Heart left ventricle (tissue), 16 donors: ENCODE data around the gene IL1F10. TPM values are rescaled to one million over a fixed set of nuclear protein-coding genes. Genes with fewer than 3 reads are reported as not detected.

ENCODE experiments used
- ATAC-seq, 4 donors: fragments of 200-7000 bp; cut with Tn5 transposase; one replicate each; pipeline ENCODE4 v1.9.1; 2020 to 2022; ENCODE audit warnings: moderate library complexity in 4 of 4, mild to moderate bottlenecking in 3 of 4, moderate number of reproducible peaks in 1 of 4
- DNase-seq, 5 donors: peaks; one replicate each; pipeline ENCODE4 v3.0.0-alpha.2; 2020
- H3K27ac ChIP-seq, 12 donors: fragments of 200-600 bp; sonication (generic) in 4 of 12; one replicate each; pipeline versions ENCODE4 v1.5.0 to v1.8.0; 2016 to 2022; ENCODE audit warnings: mild to moderate bottlenecking in 2 of 12
- H3K27me3 ChIP-seq, 9 donors: fragments of 200-600 bp; sonication (generic) in 2 of 9; one replicate each; pipeline versions ENCODE4 v1.5.1 to v1.8.0; 2016 to 2022; ENCODE audit warnings: mild to moderate bottlenecking in 3 of 9
- H3K36me3 ChIP-seq, 9 donors: fragments of 200-600 bp; sonication (generic) in 2 of 9; one replicate each; pipeline versions ENCODE4 v1.5.0 to v1.8.0; 2018 to 2022; ENCODE audit warnings: mild to moderate bottlenecking in 2 of 9
- H3K4me1 ChIP-seq, 12 donors: fragments of 200-600 bp; sonication (generic) in 4 of 12; one replicate each; pipeline versions ENCODE4 v1.5.0 to v1.8.0; 2016 to 2022; ENCODE audit warnings: mild to moderate bottlenecking in 3 of 12
- H3K4me3 ChIP-seq, 12 donors: fragments of 200-600 bp; sonication (generic) in 4 of 12; one replicate each; pipeline versions ENCODE4 v1.5.0 to v1.8.0; 2017 to 2022; ENCODE audit warnings: mild to moderate bottlenecking in 9 of 12, moderate library complexity in 4 of 12
- H3K9me3 ChIP-seq, 12 donors: fragments of 200-600 bp; sonication (generic) in 4 of 12; one replicate each; pipeline versions ENCODE4 v1.5.0 to v1.8.0; 2016 to 2022; ENCODE audit warnings: mild to moderate bottlenecking in 1 of 12
- POLR2A ChIP-seq, 2 donors: fragments of 450-650 bp; IDR thresholded peaks; one replicate each; pipeline ENCODE4 v1.6.1; 2017; ENCODE audit warnings: antibody characterized with exemption in 2 of 2, mild to moderate bottlenecking in 2 of 2, moderate library complexity in 2 of 2
- WGBS, 4 donors: extraction: QIAGEN DNeasy Blood & Tissue Kit in 2 of 4; methylation state at CpG; one replicate each; pipeline versions ENCODE4 v1.1.5 to v1.1.7; 2013 to 2018; 5-methylcytosine and 5-hydroxymethylcytosine counted together
- intact Hi-C, 10 donors: fragments of 100-400 bp; cut with DNase I; formaldehyde crosslinking; loops; one replicate each; pipeline versions ENCODE4 v1.11.1 to v1.14.2; 2022
- polyA plus RNA-seq, 2 donors: library from polyadenylated mRNA; stranded (reverse); fragments of 200-250 nt; gene quantifications; one replicate each; pipeline ENCODE4 v1.2.3, GENCODE V29; 2013
- total RNA-seq, 9 donors: library from RNA; depleted of rRNA in 2 of 9; stranded (reverse); fragments of >200 nt in 2 of 9; fragmentation: NEBNext Ultra II Directional in 3 of 9; extraction: Animal tissue kit (Norgen Biotek cat#: 25700) in 3 of 9; gene quantifications; one replicate each; pipeline versions ENCODE4 v1.1.0 to v1.2.4, GENCODE V29; 2016 to 2023
- TF ChIP-seq, protein P1 (sequence below), 12 donors: fragments of 200-600 bp; sonication (generic) in 4 of 12; IDR thresholded peaks; one replicate each; pipeline versions ENCODE4 v1.5.0 to v1.8.0; 2018 to 2022; ENCODE audit warnings: antibody characterized with exemption in 12 of 12, mild to moderate bottlenecking in 5 of 12
- donor health status: ischemic (EF 13 %, LVEDD 7.1; RV severe dilation, severe dysfunction).
- donor health status: healthy with polysubstance abuse.
- donor health status: DM: no; HTN: yes; CAD: no.
- donor health status: DM: no; HTN: no; CAD: no.
- donor health status: ischemic (EF 25% LVEDD 6.9; RV normal size, moderate dysfunction).
- donor health status: ischemic (EF 25% LVEDD 5.7; RV mildly dilated, moderate dysfunction).
- donor health status: healthy.
- donor health status: DM: yes; HTN: yes; CAD: no.
- donor health status: ischemic (EF 35%, LVEDD 5.7; RV mildly dilated, moderate dysfunction).
- donor health status: nonischemic (EF 11% LVEDD 7.7; RV severe dilation, severe dysfunction).
- donor health status: DM: yes; HTN: yes; CAD: no.
- donor health status: PGD.
- donor health status: ischemic (EF 29% LVEDD 5.4; RV normal size, mild dysfunction).
- donor health status: nonischemic (EF 23%, LVEDD 6.1; RV moderate dilation, normal function).

IL1F10 gene
- total and polyA plus RNA-seq, 11 donors: not detected

DNA sequence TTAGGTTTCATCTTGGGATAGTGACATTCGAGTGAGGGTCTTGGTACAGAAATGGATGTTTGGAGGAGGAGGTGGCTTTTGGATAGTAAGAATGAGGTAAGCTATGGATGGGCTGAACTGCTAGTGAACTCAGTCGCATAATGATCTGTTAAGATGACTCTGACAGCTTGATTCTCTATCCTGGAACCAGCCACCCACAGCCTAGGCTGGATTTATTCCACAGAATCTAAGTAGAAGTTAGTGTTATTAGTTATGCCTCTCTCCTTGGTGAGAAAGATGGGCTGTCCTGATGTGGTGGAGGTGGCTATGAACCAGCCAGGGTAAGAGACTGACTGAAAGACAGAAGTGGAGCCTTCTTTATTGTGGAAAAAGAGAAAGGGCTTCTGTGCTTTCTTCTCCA is 40.1 kb upstream of the IL1F10 start:
- TF ChIP-seq POLR2A (IDR thresholded peaks at IDR 0.05): no peak
- TF ChIP-seq, protein P1, sequence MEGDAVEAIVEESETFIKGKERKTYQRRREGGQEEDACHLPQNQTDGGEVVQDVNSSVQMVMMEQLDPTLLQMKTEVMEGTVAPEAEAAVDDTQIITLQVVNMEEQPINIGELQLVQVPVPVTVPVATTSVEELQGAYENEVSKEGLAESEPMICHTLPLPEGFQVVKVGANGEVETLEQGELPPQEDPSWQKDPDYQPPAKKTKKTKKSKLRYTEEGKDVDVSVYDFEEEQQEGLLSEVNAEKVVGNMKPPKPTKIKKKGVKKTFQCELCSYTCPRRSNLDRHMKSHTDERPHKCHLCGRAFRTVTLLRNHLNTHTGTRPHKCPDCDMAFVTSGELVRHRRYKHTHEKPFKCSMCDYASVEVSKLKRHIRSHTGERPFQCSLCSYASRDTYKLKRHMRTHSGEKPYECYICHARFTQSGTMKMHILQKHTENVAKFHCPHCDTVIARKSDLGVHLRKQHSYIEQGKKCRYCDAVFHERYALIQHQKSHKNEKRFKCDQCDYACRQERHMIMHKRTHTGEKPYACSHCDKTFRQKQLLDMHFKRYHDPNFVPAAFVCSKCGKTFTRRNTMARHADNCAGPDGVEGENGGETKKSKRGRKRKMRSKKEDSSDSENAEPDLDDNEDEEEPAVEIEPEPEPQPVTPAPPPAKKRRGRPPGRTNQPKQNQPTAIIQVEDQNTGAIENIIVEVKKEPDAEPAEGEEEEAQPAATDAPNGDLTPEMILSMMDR (IDR thresholded peaks at IDR 0.05): no peak
- no peaks in the 10 kb centered on the region for H3K9me3 ChIP-seq
- no peaks in the 10 kb centered on the region for H3K36me3 ChIP-seq
- no peak overlapping the region for H3K4me3 ChIP-seq
- peaks cover 0 to 35% (median 6%) of the 10 kb centered on the region in 9 donors for H3K27me3 ChIP-seq
- ATAC-seq (no peak), DNase-seq (no peak)
- H3K27ac ChIP-seq: no peak overlapping the region
- 65 to 75% (median 70%) methylated on average over 2 of the region's 2 CpGs for WGBS, 4 donors
- intact Hi-C loops: no loop called here
- no peaks in the 10 kb centered on the region for H3K4me1 ChIP-seq

DNA sequence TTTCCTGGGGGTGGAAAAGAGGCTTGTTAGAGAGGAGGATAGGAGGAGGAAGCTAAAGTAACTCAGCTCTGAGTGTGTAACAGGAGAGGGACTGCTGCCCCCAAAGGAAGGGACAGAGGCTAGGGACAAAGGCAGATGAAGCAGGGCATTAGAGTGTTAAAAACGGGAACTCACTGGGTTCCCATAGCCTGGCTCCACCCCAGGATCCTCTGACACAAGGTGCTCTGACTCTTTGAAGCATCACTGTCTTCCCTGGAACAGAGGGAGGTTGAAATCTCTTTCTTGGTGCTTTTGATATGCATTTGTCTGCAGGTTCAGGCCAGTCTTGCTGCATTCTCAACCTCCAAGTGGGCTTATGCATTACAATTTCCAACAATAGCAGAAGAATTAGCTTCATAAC is 39.7 kb upstream of the IL1F10 start:
- Histone ChIP-seq H3K27ac (no peak overlapping the region), H3K27me3 (peaks cover 0 to 32% (median 6%) of the 10 kb centered on the region in 9 donors), H3K4me3 (no peak overlapping the region), H3K36me3 (no peaks in the 10 kb centered on the region), H3K9me3 (no peaks in the 10 kb centered on the region), H3K4me1 (no peaks in the 10 kb centered on the region)
- 0 to 5% (median 2%) methylated on average over 1 of the region's 1 CpG for WGBS, 4 donors
- intact Hi-C loops: no loop called here
- TF ChIP-seq, protein P1 (IDR thresholded peaks at IDR 0.05): no peak
- TF ChIP-seq POLR2A (IDR thresholded peaks at IDR 0.05): no peak
- no peak for ATAC-seq
- DNase-seq: no peak

DNA sequence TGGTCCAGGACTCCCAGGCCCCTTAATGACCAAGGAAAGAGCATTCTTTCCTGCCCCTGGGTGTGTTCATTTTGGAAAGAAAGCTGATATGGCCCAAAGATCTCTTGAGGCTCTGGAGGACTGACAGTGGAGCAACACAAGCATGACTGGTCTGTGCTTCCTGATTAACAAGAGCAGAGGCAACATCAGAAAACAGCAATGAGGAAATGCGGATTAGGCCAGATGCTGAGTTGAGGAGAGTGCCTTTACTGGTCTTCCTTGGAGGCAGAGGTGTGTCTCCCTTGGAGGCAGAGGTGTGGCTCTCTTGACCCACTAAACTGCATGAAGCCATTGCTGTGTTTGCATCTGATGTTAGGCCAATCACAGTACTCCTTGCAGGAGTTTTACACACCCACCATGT is 35.0 kb upstream of the IL1F10 start:
- ATAC-seq (no peak), DNase-seq (no peak)
- 82 to 100% (median 88%) methylated on average over 1 of the region's 1 CpG for WGBS, 4 donors
- no peak for TF ChIP-seq POLR2A (IDR thresholded peaks at IDR 0.05)
- TF ChIP-seq, protein P1 (IDR thresholded peaks at IDR 0.05): no peak
- Histone ChIP-seq H3K4me3 (no peak overlapping the region), H3K36me3 (no peaks in the 10 kb centered on the region), H3K9me3 (no peaks in the 10 kb centered on the region), H3K4me1 (no peaks in the 10 kb centered on the region), H3K27ac (no peak overlapping the region), H3K27me3 (peaks cover 0 to 23% (median 3%) of the 10 kb centered on the region in 9 donors)
- intact Hi-C loops: no loop called here

DNA sequence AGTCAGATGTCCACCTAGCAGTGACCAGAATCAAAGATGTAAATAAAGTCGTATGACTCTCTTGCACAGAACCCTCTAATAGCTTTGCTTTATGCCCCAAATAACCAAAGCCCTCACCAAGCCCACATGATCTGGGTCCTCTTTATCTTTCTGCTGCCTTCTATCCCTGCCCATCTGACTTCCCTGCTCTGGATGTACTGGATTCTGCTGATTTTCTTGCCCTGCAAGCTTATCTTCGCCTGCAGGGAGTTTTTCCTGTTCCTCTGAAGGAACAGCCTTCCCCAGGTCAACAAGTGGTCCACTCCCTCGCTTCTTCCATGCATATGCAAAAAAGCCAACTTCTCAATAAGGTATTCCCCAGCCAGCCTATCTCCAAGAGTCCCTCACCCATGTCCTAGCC is 33.8 kb upstream of the IL1F10 start:
- Histone ChIP-seq H3K36me3 (no peaks in the 10 kb centered on the region), H3K4me1 (no peaks in the 10 kb centered on the region), H3K27me3 (peaks cover 0 to 12% (median 0%) of the 10 kb centered on the region in 9 donors), H3K4me3 (no peak overlapping the region), H3K9me3 (no peaks in the 10 kb centered on the region), H3K27ac (no peak overlapping the region)
- TF ChIP-seq, protein P1 (IDR thresholded peaks at IDR 0.05): no peak
- TF ChIP-seq POLR2A (IDR thresholded peaks at IDR 0.05): no peak
- WGBS, 4 donors: 62 to 72% (median 65%) methylated on average over 3 of the region's 3 CpGs
- intact Hi-C loops: no loop called here
- DNase-seq (no peak), ATAC-seq (no peak)
